Kidney (tissue), 14 donors: ENCODE results near the gene CDK14. TPM values are rescaled to one million over a fixed set of nuclear protein-coding genes. Genes with fewer than 3 reads are reported as not detected.

ENCODE experiments used
- DNase-seq, 5 donors: peaks; one replicate each; pipeline ENCODE4 v3.0.0-alpha.2; 2013 to 2020
- FAIRE-seq: peaks from 2 replicates; lab custom pipeline; 2012; peaks lifted over from hg19 to GRCh38; lab: Jason Lieb, UNC
- H3K27ac ChIP-seq, 2 donors: one replicate each; pipeline ENCODE4 v1.7.0; 2013; ENCODE audit warnings: low read depth in 2 of 2, low read length in 2 of 2, inconsistent platforms in 1 of 2
- H3K27me3 ChIP-seq: one replicate; pipeline ENCODE4 v1.7.1; 2013; ENCODE audit warnings: low read length, inconsistent platforms; ENCODE audit not compliant: control insufficient read depth, insufficient read depth
- H3K36me3 ChIP-seq, 3 donors: one replicate each; pipeline versions ENCODE4 v1.7.0 to v1.7.1; 2013; ENCODE audit warnings: low read length in 3 of 3, control low read depth in 1 of 3, inconsistent platforms in 1 of 3; ENCODE audit not compliant: insufficient read depth in 3 of 3, control insufficient read depth in 2 of 3
- H3K4me1 ChIP-seq, 3 donors: one replicate each; pipeline versions ENCODE4 v1.7.0 to v1.7.1; 2013; ENCODE audit warnings: low read length in 3 of 3, inconsistent platforms in 1 of 3, low read depth in 1 of 3; ENCODE audit not compliant: control insufficient read depth in 2 of 3, insufficient read depth in 2 of 3
- H3K4me3 ChIP-seq, 3 donors: one replicate each; pipeline versions ENCODE4 v1.7.0 to v1.8.1; 2013; ENCODE audit warnings: low read length in 3 of 3, control low read depth in 1 of 3, inconsistent platforms in 1 of 3
- H3K9ac ChIP-seq, 3 donors: one replicate each; pipeline versions ENCODE4 v1.7.0 to v1.7.1; 2013; ENCODE audit warnings: low read length in 3 of 3, control low read depth in 1 of 3, inconsistent platforms in 1 of 3
- H3K9me3 ChIP-seq, 3 donors: one replicate each; pipeline versions ENCODE4 v1.7.0 to v1.7.1; 2013; ENCODE audit warnings: low read length in 3 of 3, control low read depth in 1 of 3, inconsistent platforms in 1 of 3; ENCODE audit not compliant: control insufficient read depth in 2 of 3, insufficient read depth in 1 of 3
- CTCF ChIP-seq: IDR thresholded peaks from 3 replicates; pipeline ENCODE4 v1.5.1; 2012; ENCODE audit warnings: mild to moderate bottlenecking, moderate library complexity, borderline replicate concordance; ENCODE audit not compliant: insufficient read depth; ENCODE audit errors: extremely low read depth
- intact Hi-C: fragments of 100-400 bp; cut with DNase I; formaldehyde crosslinking; loops from one replicate; pipeline ENCODE4 v1.11.1; 2022
- polyA plus RNA-seq: library from polyadenylated mRNA; stranded (reverse); fragments of 350-450 nt; fragmentation: Illumina TruSeq; extraction: RNeasy Lipid Tissue Mini Kit (QIAGEN cat#74804); gene quantifications from one replicate; pipeline ENCODE4 v1.2.3, GENCODE V29; 2014; ENCODE audit warnings: low read depth, low replicate concordance; ENCODE audit not compliant: insufficient read depth
- total RNA-seq: library from RNA; stranded (reverse); fragmentation: NEBNext Ultra II Directional; extraction: Animal tissue kit (Norgen Biotek cat#: 25700); gene quantifications from one replicate; pipeline ENCODE4 v1.2.1, GENCODE V29; 2021
- donor health status: control.
- donor health status: control.
- donor health status: control.
- donor health status: control.
- donor health status: control.
- donor health status: DM: yes; HTN: yes; CAD: no.
- donor health status: Normal renal cell carcinoma (clear cell type).

The CDK14 gene
- total and polyA plus RNA-seq, 2 donors from 2014 or later: 11.9 to 33.9 TPM

GRCh38 chr7:90604383-90604782 is 8.3 kb downstream of the CDK14 start:
- Histone ChIP-seq H3K27me3 (no peaks in the 10 kb centered on the region), H3K4me1 (peaks cover 0 to 4% (median 0%) of the 10 kb centered on the region in 3 donors), H3K9me3 (no peaks in the 10 kb centered on the region), H3K27ac (peak overlapping the region in 1 of 2 donors; percentile 13), H3K4me3 (no peak overlapping the region), H3K9ac (no peak overlapping the region), H3K36me3 (no peaks in the 10 kb centered on the region)
- FAIRE-seq: no peak
- no peak for TF ChIP-seq CTCF
- DNase-seq: no peak
- intact Hi-C loops: no loop called here

GRCh38 chr7:90605055-90605454 is 8.9 kb downstream of the CDK14 start:
- H3K27ac ChIP-seq: peak overlapping the region in 1 of 2 donors; percentile 13
- no peaks in the 10 kb centered on the region for H3K36me3 ChIP-seq
- H3K27me3 ChIP-seq: no peaks in the 10 kb centered on the region
- no peak overlapping the region for H3K9ac ChIP-seq
- H3K4me3 ChIP-seq: no peak overlapping the region
- DNase-seq: peak; percentile 64 to 84 (median 75)
- H3K9me3 ChIP-seq: no peaks in the 10 kb centered on the region
- no peak for TF ChIP-seq CTCF
- H3K4me1 ChIP-seq: peaks cover 0 to 4% (median 0%) of the 10 kb centered on the region in 3 donors
- intact Hi-C loops: no loop called here
- FAIRE-seq: no peak

GRCh38 chr7:90607196-90607595 is 11.1 kb downstream of the CDK14 start:
- Histone ChIP-seq H3K9me3 (no peaks in the 10 kb centered on the region), H3K4me1 (peaks cover 0 to 4% (median 0%) of the 10 kb centered on the region in 3 donors), H3K9ac (no peak overlapping the region), H3K36me3 (no peaks in the 10 kb centered on the region), H3K27ac (no peak overlapping the region), H3K27me3 (no peaks in the 10 kb centered on the region), H3K4me3 (no peak overlapping the region)
- no peak for FAIRE-seq
- no peak for DNase-seq
- no peak for TF ChIP-seq CTCF
- intact Hi-C loops: no loop called here

GRCh38 chr7:90610105-90610504 is 14.0 kb downstream of the CDK14 start:
- H3K27ac ChIP-seq: no peak overlapping the region

More at GRCh38 chr7:90610105-90610504, 14.0 kb downstream of the CDK14 start:
- Histone ChIP-seq H3K36me3 (no peaks in the 10 kb centered on the region), H3K4me1 (no peaks in the 10 kb centered on the region), H3K4me3 (no peak overlapping the region), H3K9me3 (no peaks in the 10 kb centered on the region), H3K9ac (no peak overlapping the region), H3K27me3 (no peaks in the 10 kb centered on the region)
- intact Hi-C loops: no loop called here
- FAIRE-seq (no peak), DNase-seq (no peak)
- no peak for TF ChIP-seq CTCF
